GM21447 (cell line): ENCODE results near the gene MOB3B.
"Not testable (repeated sequence)": the region's sequence is repeated elsewhere in the genome, so short reads cannot be mapped to it uniquely, and the experiment has no call there.

ENCODE experiments used
- ATAC-seq: cut with Tn5 transposase; IDR thresholded peaks from one replicate; pipeline ENCODE4 v1.9.1; 2021; ENCODE audit not compliant: unreplicated experiment

The MOB3B gene

GRCh38 chr9:27519466-27520465, 9.8 kb downstream of the MOB3B start:
- no peak for ATAC-seq

- no peak for ATAC-seq
Measured at GRCh38 chr9:27518809-27519208, 10.8 kb downstream of the MOB3B start.

GRCh38 chr9:27518006-27518405, 11.6 kb downstream of the MOB3B start:
- ATAC-seq, result no peak

GRCh38 chr9:27514551-27514950, 15.1 kb downstream of the MOB3B start:
- ATAC-seq, result no peak

GRCh38 chr9:27511771-27512170, 17.8 kb downstream of the MOB3B start:
- ATAC-seq, result no peak

- ATAC-seq, result no peak
Measured at GRCh38 chr9:27510780-27511179, 18.8 kb downstream of the MOB3B start.

GRCh38 chr9:27506981-27507380, 22.6 kb downstream of the MOB3B start:
- ATAC-seq, result no peak

- ATAC-seq, result no peak
Measured at GRCh38 chr9:27505744-27506161, 23.9 kb downstream of the MOB3B start.

GRCh38 chr9:27504259-27504658, 25.4 kb downstream of the MOB3B start:
- no peak for ATAC-seq

GRCh38 chr9:27503623-27504022, 26.0 kb downstream of the MOB3B start:
- ATAC-seq, result no peak

- ATAC-seq, result not testable (repeated sequence)
Measured at GRCh38 chr9:27500902-27501301, 28.7 kb downstream of the MOB3B start.

- ATAC-seq, result peak; percentile 68
Measured at GRCh38 chr9:27499451-27499850, 30.2 kb downstream of the MOB3B start.

- no peak for ATAC-seq
Measured at GRCh38 chr9:27497883-27498417, 31.7 kb downstream of the MOB3B start.

- ATAC-seq, result no peak
Measured at GRCh38 chr9:27496135-27496504, 33.5 kb downstream of the MOB3B start.

- no peak for ATAC-seq
Measured at GRCh38 chr9:27495480-27496134, 34.0 kb downstream of the MOB3B start.

- ATAC-seq, result no peak
Measured at GRCh38 chr9:27491154-27491553, 38.5 kb downstream of the MOB3B start.

- peak; percentile 58 for ATAC-seq
Measured at GRCh38 chr9:27489087-27489876, 40.3 kb downstream of the MOB3B start.

GRCh38 chr9:27487927-27488326, 41.7 kb downstream of the MOB3B start:
- ATAC-seq, result no peak

GRCh38 chr9:27487128-27487640, 42.4 kb downstream of the MOB3B start:
- no peak for ATAC-seq

- peak; percentile 95 for ATAC-seq
Measured at GRCh38 chr9:27485158-27485557, 44.5 kb downstream of the MOB3B start.

GRCh38 chr9:27483576-27483975, 46.0 kb downstream of the MOB3B start:
- ATAC-seq, result no peak
